Upper lobe of left lung (tissue), 4 donors: Measurements from ENCODE around the gene LRRC2.

Experiments used
- CTCF ChIP-seq, 6 experiments: fragments of 450-650 bp in 4 of 6; fragments of 200-600 bp in 2 of 6; sonication (generic) in 2 of 6; IDR thresholded peaks; one replicate each; pipeline ENCODE4 v1.5.1; 2016 to 2019; ENCODE audit warnings: antibody characterized with exemption in 6 of 6
- EP300 ChIP-seq, 4 donors: sonication (generic); formaldehyde crosslinking; IDR thresholded peaks; one replicate each; pipeline ENCODE4 v1.5.1; 2017; ENCODE audit warnings: antibody characterized with exemption in 4 of 4, control low read depth in 2 of 4
- POLR2A ChIP-seq, 4 donors: fragments of 450-650 bp; IDR thresholded peaks; one replicate each; pipeline ENCODE4 v1.5.1; 2016 to 2017; ENCODE audit warnings: antibody characterized with exemption in 4 of 4, mild to moderate bottlenecking in 2 of 4
- POLR2AphosphoS5 ChIP-seq, 2 donors: sonication (generic); formaldehyde crosslinking; IDR thresholded peaks; one replicate each; pipeline ENCODE4 v1.5.1; 2017; ENCODE audit warnings: antibody characterized with exemption in 2 of 2

GRCh38 chr3:46579756-46580286, 13.7 kb upstream of the LRRC2 start:
- TF ChIP-seq CTCF (IDR thresholded peaks at IDR 0.05) (no peak), POLR2A (IDR thresholded peaks at IDR 0.05) (no peak), EP300 (IDR thresholded peaks at IDR 0.05) (no peak), POLR2AphosphoS5 (IDR thresholded peaks at IDR 0.05) (no peak)
